Suppressor macrophage treated with lipopolysaccharide for 1 hour (primary cell): Measurements from ENCODE around the gene SLC22A14.
"Not testable (repeated sequence)": the region's sequence is repeated elsewhere in the genome, so short reads cannot be mapped to it uniquely, and the experiment has no call there.

Experiments used
- DNase-seq, 3 donors: peaks; one replicate each; pipeline ENCODE4 v3.0.0-alpha.2; 2020 to 2022

The SLC22A14 gene

GRCh38 chr3:38314764-38315487 is 32.8 kb downstream of the SLC22A14 start:
- DNase-seq: no peak

GRCh38 chr3:38315488-38316230 is 33.6 kb downstream of the SLC22A14 start:
- no peak for DNase-seq

DNA sequence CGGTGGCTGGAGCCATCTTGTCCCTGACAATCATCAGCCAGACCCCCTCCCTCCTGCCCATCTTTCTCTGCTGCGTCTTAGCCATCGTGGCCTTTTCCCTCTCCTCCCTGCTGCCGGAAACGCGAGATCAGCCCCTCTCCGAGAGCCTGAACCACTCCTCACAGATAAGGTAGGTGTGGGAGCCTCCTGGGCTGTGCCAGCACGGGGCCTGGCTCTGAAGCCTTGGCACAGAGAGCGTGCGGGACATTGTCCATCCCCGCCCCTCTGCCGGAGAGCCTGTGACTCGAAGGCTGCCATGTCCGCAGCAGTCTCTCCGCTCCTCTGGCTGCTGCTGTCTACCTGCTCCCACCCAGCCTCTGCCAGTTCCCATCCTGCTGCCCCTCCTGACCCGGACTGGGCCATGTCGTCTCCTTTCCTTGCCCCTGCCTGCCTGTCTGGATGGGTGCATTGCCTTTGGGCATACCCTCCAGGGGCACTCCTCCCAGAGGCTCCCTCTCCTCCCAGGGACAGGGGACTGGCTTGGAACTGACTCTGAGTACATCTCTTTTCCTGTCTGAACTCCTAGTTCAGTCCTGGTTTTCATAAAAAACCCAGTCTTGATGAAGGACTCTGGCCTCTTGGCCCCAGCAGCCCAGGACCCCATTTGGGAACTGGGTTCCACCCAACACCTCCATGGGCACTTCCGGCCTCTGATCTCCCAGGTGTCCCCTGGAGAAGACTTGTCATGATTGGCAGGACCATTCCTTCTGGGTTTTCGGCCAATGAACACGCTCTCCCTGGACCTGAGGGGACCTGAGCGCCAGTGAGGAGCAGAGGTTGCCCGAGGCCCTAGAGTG is 34.5 kb downstream of the SLC22A14 start:
- DNase-seq: no peak

DNA sequence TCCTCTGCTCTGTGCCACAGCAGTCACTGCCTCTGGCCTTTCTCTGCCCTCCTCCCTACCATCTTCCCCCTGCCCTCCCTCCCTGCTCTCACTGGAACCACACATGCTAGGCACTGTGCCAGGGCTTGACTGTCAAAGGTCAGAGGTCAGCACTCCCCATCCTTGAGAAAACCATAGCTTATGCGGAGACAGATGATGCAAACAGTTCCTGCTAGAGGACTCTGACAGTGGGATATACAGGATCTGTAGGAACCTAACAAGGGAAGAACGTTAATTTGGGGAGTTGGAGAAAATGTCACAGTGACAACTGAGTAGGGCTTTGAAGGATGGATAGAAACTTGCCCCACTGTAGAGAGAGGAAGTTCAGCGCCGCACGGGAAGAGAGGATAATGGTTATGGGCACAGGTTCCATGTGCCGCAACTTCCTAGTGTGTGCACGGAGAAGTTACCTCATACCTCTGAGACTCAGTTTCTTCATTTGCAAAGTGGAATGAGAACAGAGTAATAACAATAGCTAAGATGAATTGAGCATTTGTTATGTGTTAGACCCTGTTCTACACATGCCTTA is 35.2 kb downstream of the SLC22A14 start:
- DNase-seq: peak; percentile 6 to 28 (median 10)

- no peak for DNase-seq
Observed at GRCh38 chr3:38318766-38319671, 36.9 kb downstream of the SLC22A14 start.

DNA sequence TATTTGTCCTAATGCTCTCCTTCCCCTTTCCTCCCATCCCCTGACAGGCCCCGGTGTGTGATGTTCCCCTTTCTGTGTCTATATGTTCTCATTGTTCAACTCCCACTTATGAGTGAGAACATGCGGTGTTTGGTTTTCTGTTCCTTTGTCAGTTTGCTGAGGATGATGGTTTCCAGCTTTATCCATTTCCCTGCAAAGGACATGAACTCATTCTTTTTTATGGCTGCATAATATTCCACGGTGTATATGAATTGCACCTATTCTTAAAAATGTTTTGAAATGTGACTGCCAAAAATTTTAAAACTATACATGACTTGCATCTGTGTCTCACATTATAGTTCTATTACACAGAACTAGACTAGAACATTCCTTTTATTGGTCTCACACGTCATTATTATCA is 38.5 kb downstream of the SLC22A14 start:
- DNase-seq: not testable (repeated sequence)

DNA sequence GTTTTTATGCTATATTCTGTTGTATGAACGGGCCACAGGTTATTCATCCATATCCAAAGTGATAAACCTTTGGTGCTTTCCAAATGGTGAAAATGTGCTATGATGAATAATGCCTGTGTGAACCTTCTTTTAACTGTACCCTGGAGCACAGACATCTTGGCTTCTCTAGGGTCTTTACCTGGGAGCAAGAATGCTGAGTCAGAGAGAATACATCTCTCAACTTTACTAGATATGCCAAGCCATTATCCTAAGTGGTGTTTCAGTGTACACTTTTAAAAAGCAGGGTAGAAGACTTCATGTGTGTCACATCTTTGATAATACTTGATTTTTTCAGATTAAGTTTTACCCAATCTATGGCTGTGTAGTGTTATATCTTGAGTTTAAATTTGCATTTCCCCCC is 41.0 kb downstream of the SLC22A14 start:
- no peak for DNase-seq

DNA sequence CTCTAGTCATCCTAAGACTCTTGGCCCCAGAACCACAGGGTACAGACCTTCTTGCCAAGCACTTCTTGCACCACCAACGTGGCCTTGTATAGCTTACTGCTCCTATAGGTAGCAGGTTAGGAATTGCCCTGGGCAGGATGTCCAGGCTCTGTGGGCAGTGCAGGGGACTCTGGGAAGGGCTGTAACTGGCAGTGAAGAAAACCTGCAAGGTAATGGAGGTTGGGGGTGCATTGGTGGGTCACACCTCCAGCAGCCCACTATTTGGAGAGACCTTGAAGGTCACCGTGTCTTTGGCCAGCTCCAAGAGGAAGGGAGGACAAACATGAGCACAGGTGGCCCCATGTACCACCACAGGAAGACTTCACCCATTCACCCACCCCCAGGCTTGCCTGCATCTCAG is 43.2 kb downstream of the SLC22A14 start:
- DNase-seq: no peak

DNA sequence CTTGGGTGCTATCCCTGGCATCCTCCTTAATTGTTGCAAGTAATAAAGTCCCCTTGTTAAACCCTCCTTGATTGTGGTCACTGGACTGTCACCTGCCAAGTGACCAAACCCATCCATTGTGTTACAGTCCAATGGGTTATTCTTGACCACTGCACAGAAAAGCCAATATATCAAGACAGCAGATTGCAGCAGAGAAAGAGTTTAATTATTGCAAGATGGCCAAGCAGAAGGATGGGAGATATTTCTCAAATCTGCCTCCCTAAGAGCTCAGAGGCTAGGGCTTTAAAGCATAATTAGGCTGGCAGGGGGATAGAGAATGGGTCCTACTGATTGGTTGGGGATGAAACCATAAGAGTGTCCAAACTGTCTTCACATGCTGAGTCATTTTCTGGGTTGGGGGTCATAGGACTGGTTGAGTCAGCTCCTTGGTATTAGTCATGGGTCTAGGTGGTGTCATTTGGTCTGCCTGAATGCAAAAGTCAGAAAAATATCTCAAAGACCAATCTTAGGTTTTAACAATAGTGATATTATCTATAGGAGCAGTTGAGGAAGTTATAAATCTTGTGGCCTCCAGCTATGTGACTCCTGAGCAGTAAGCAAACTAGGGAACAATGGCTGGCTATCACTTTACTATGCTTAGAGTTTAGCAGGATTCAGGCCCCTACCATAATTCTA is 45.4 kb downstream of the SLC22A14 start:
- peak; percentile 63 to 79 (median 76) for DNase-seq

DNA sequence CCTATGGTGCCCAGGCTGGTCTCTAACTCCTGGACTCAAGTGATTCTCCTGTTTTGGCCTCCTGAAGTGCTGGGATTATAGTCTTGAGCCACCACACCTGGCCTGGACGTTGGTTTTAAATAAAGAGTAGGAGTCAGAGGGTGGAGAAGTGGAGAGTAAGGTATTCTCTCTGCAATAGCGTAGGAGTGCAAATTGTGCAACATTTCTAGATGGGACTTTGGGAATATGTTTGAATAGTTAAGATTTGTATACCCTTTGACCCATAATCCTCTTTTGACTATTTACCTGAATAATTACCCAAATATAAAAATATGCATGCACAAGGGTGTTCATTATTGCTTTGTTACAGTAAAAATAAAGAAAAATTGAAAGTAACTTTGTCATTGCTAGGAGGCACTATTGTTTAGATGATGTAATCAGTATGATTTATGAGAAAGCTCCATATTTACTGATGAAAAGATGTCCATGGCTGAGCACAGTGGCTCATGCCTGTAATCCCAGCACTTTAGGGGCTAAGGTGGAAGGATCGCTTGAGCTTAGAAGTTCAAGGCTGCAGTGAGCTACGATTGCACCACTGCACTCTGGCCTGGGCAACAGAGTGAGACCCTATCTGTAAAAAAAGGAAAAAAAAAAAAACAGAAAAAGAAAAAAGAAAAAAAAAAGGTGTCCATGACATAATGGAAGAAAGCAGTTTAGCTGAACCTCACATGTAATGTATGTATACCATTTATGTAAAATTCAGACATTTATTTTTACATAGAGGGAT is 49.3 kb downstream of the SLC22A14 start:
- DNase-seq: peak in 1 of 3 donors; percentile 33

- DNase-seq: peak; percentile 12 to 44 (median 43)
Observed at GRCh38 chr3:38332201-38332600, 50.1 kb downstream of the SLC22A14 start.

- DNase-seq: no peak
Observed at GRCh38 chr3:38334142-38335055, 52.3 kb downstream of the SLC22A14 start.

- no peak for DNase-seq
Observed at GRCh38 chr3:38335263-38335662, 53.2 kb downstream of the SLC22A14 start.

DNA sequence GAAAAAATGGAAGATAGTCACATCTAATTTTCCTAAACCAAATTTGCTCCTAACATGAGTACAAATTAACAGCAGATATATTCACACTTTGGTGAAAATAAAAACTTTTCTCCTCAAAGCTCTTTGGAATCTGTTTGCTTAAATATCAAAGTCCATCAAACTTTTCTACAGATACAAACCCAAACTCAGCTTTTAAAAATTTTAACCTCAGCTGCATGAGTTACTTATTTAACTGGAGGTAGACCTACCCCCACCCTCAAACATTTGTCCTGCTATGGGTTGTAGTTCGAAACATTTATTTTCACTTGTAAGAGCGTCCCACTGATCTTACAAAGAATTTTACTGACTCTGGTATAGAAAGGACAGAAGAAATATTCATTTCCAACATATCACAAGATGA is 55.6 kb downstream of the SLC22A14 start:
- DNase-seq: no peak

DNA sequence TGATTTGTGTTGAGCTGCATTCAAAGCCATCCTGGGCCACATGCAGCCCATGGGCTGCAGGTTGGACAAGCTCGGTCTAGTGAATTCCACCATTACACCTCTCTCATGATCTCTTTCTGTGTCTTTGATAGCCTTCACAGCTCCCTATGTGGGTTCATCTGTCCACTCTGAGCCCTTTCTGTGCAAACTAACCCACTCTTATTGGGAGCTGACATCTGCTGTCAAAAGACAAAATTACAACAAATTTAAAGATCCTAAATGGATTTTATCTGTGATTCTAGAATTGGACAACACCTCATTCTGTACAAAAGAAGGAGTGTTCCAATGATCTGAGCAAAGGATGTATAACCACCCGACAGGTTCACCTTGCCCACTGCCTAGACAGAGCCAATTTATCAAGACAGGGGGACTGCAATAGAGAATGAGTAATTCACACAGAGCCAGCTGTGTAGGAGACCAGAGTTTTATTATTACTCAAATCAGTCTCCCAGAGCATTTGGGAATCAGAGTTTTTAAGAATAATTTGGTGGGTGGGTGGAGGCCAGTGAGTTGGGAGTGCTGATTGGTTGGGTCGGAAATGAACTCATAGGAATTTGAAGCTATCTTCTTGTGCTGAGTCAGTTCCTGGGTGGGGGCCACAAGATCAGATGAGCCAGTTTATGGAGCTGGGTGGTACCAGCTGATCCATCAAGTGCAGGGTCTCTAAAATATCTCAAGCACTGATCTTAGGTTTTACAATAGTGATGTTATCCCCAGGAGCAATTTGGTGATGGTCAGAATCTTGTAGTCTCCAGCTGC is 61.9 kb downstream of the SLC22A14 start:
- peak in 1 of 3 donors; percentile 13 for DNase-seq

DNA sequence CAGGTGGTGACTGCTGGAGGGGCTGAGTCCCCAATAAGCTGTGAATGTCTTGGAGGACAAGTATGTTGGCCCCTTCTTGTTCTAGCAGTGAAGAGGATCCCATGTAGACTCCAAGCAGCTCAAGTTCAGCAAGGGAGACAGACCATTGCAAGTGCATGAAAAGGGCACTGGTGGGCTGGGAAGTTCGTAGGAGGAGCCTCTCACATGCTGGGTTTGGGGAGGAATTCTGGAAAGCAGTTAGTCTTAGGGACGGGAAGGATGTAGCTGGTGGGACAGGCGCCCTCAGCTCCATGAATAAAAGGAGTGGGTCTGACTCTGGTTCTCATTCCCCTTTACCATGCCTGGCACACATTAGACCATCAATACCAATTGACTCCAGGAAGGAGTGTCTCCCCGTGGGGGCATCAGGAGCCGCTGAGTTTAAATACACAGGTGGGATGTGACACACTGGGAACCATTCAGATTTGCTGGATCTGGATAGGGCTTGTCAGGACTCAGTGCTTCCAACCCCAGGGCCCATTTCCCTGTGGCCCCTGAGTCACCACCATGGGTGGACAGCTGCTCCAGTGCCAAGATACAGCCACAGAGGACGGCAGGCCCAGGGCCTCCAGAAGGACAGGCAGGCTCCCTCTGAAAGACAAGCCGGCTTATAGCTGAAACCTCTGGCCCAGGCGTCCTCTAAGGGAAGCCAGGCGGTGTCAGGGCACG is 63.9 kb downstream of the SLC22A14 start:
- DNase-seq: peak in 1 of 3 donors; percentile 20

DNA sequence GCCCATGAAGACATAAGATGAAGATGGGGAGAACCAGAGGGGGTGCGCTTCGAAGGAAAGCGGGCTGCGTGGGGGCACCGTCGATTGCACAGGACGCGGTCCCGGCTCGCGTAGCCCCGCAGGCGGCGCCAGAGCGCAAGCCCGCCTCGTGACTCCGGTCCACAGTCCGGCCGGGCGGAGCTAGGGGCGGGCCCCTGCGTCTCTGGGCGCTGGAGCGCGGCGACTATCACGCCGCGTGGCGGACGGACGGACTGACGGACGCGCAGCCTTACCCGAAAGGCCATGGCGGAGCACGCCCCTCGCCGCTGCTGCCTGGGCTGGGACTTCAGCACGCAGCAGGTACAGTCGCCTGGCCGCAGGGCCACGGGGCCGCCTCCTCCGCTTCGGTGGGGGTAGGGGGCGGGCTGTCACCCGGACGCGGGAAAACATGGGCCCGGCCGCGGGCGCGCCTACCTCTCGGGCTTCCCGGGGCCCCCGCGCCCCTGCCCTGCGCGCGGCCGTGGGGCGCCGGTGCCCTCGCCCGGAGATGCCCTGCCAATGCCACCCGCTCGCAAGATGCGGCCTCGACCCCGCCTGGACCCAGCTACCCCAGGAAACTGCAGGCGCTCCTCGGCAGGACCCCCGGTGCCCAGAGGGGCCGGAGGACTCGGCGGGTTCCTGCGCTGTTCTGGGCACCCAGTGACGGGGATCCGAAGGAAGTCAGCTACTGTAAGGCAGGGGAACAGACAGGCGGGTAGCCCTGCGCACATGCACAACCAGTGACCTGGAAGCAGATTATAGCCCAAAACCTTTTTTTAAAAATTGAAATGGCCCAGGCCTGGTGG is 64.7 kb downstream of the SLC22A14 start, which contains the start of gene XYLB:
XYLB (plus strand) TSS at position 199 of the 824 bp plus-strand sequence; CDS start at position 283, 84 bp downstream.
- DNase-seq: peak; percentile 87 to 96 (median 94)
